ENCODE results near the gene AUNIP.

Gene AUNIP

DNA sequence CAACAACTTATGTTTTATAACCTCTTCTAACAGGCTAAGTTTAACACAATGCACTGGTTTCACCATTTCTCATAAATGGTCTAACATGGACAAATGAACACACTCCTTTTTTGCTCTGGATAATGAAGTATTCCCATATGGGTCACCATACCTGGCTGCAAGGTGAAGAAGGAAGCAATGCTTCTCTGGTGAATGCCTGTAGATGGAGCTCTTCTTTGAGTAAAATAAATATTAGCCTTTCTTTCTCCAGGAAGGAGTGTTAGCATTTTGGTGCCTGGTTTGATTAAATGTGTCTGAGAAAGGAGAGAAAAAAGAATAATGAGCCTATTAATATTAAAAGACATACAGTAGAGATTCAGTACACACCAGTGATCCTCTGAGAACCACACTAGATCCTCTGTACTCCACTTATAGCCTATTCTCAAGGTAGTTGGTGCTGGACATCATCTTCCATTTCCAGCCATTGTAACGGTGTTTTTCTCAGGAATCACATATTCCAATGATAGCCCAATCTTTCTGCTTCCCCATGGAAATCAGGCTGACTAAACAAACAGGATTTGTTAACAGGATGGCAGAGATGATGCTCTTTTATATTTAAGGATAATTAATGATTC is 21.9 kb downstream of the AUNIP start:
- Histone ChIP-seq H3K4me3 (replicated peaks; ENCODE audit: insufficient read depth, low read length) (no peak overlapping the region), H3K27ac (replicated peaks) (no peak overlapping the region), H3K27me3 (ENCODE audit: insufficient read depth, poor library complexity, severe bottlenecking) (no peaks in the 10 kb centered on the region)
- no peak for DNase-seq (ENCODE audit: low read depth in 1 of 2, low spot score in 1 of 2)
- TF ChIP-seq, protein P1, sequence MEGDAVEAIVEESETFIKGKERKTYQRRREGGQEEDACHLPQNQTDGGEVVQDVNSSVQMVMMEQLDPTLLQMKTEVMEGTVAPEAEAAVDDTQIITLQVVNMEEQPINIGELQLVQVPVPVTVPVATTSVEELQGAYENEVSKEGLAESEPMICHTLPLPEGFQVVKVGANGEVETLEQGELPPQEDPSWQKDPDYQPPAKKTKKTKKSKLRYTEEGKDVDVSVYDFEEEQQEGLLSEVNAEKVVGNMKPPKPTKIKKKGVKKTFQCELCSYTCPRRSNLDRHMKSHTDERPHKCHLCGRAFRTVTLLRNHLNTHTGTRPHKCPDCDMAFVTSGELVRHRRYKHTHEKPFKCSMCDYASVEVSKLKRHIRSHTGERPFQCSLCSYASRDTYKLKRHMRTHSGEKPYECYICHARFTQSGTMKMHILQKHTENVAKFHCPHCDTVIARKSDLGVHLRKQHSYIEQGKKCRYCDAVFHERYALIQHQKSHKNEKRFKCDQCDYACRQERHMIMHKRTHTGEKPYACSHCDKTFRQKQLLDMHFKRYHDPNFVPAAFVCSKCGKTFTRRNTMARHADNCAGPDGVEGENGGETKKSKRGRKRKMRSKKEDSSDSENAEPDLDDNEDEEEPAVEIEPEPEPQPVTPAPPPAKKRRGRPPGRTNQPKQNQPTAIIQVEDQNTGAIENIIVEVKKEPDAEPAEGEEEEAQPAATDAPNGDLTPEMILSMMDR (IDR thresholded peaks at IDR 0.05; ENCODE audit: insufficient read depth, low read length): no peak
- TF ChIP-seq GABPA (IDR thresholded peaks at IDR 0.05; ENCODE audit: low read depth) (no peak), POLR2AphosphoS5 (IDR thresholded peaks at IDR 0.05; ENCODE audit: low read depth) (no peak), SPI1 (IDR thresholded peaks at IDR 0.05; ENCODE audit: borderline replicate concordance, low read depth) (no peak)
- TF ChIP-seq, protein P2, sequence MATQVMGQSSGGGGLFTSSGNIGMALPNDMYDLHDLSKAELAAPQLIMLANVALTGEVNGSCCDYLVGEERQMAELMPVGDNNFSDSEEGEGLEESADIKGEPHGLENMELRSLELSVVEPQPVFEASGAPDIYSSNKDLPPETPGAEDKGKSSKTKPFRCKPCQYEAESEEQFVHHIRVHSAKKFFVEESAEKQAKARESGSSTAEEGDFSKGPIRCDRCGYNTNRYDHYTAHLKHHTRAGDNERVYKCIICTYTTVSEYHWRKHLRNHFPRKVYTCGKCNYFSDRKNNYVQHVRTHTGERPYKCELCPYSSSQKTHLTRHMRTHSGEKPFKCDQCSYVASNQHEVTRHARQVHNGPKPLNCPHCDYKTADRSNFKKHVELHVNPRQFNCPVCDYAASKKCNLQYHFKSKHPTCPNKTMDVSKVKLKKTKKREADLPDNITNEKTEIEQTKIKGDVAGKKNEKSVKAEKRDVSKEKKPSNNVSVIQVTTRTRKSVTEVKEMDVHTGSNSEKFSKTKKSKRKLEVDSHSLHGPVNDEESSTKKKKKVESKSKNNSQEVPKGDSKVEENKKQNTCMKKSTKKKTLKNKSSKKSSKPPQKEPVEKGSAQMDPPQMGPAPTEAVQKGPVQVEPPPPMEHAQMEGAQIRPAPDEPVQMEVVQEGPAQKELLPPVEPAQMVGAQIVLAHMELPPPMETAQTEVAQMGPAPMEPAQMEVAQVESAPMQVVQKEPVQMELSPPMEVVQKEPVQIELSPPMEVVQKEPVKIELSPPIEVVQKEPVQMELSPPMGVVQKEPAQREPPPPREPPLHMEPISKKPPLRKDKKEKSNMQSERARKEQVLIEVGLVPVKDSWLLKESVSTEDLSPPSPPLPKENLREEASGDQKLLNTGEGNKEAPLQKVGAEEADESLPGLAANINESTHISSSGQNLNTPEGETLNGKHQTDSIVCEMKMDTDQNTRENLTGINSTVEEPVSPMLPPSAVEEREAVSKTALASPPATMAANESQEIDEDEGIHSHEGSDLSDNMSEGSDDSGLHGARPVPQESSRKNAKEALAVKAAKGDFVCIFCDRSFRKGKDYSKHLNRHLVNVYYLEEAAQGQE (IDR thresholded peaks at IDR 0.05; ENCODE audit: insufficient replicate concordance, low read depth): no peak

DNA sequence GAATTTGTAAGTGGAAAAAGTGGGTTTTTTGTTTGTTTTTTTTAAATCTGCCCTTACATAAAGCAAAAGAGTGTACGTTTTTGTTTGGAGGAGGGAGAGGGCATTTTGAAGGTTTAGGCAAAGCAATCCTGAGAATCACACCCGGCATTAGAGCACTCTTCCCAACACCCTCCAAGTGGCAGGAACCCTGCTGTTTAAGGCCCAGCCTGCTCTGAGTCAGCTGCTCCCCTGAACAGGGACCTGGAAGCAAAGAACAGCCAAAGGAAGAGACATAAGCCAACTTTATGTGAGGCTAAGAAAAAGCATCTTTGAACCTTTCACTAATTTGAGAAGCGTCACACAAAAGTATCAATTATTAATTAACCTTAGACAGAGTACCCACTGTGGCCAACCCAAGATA is 22.6 kb downstream of the AUNIP start:
- DNase-seq (ENCODE audit: low read depth in 1 of 2, low spot score in 1 of 2): no peak
- no peak overlapping the region for H3K27ac ChIP-seq (replicated peaks)
- H3K27me3 ChIP-seq (ENCODE audit: insufficient read depth, poor library complexity, severe bottlenecking): no peaks in the 10 kb centered on the region
- H3K4me3 ChIP-seq (replicated peaks; ENCODE audit: insufficient read depth, low read length): no peak overlapping the region
- TF ChIP-seq POLR2AphosphoS5 (IDR thresholded peaks at IDR 0.05; ENCODE audit: low read depth) (no peak), GABPA (IDR thresholded peaks at IDR 0.05; ENCODE audit: low read depth) (no peak), SPI1 (IDR thresholded peaks at IDR 0.05; ENCODE audit: borderline replicate concordance, low read depth) (no peak)
- TF ChIP-seq, protein P2 (IDR thresholded peaks at IDR 0.05; ENCODE audit: insufficient replicate concordance, low read depth): no peak
- TF ChIP-seq, protein P1 (IDR thresholded peaks at IDR 0.05; ENCODE audit: insufficient read depth, low read length): no peak

DNA sequence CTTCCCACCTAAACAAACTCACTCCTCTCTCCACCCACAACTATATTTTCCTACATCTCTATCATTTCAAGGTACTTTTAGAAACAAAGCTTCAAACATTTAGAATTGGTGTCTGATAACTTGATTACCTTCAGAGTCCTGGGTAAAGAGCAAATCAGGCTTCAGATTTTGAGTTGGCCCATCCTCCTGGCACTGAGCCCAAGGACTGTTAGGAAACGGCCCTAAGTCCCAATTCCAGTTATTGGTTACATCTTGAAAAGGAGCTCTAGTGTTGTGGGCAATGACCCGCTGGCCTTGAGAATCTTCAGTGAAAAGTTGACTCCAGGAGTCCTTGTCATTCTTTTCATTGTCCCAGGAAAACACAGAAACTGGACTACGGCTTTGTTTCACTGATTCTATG is 24.4 kb downstream of the AUNIP start:
- Histone ChIP-seq H3K27me3 (ENCODE audit: insufficient read depth, poor library complexity, severe bottlenecking) (no peaks in the 10 kb centered on the region), H3K27ac (replicated peaks) (no peak overlapping the region), H3K4me3 (replicated peaks; ENCODE audit: insufficient read depth, low read length) (no peak overlapping the region)
- TF ChIP-seq, protein P2 (IDR thresholded peaks at IDR 0.05; ENCODE audit: insufficient replicate concordance, low read depth): no peak
- TF ChIP-seq SPI1 (IDR thresholded peaks at IDR 0.05; ENCODE audit: borderline replicate concordance, low read depth) (no peak), POLR2AphosphoS5 (IDR thresholded peaks at IDR 0.05; ENCODE audit: low read depth) (no peak), GABPA (IDR thresholded peaks at IDR 0.05; ENCODE audit: low read depth) (no peak)
- TF ChIP-seq, protein P1 (IDR thresholded peaks at IDR 0.05; ENCODE audit: insufficient read depth, low read length): no peak
- DNase-seq (ENCODE audit: low read depth in 1 of 2, low spot score in 1 of 2): no peak
